GM19328 (cell line): ENCODE data around the gene MTARC1.

ENCODE experiments used
- ATAC-seq: cut with Tn5 transposase; IDR thresholded peaks from one replicate; pipeline ENCODE4 v1.9.1; 2021; ENCODE audit warnings: mild to moderate bottlenecking, moderate library complexity; ENCODE audit not compliant: unreplicated experiment

MTARC1 gene

DNA sequence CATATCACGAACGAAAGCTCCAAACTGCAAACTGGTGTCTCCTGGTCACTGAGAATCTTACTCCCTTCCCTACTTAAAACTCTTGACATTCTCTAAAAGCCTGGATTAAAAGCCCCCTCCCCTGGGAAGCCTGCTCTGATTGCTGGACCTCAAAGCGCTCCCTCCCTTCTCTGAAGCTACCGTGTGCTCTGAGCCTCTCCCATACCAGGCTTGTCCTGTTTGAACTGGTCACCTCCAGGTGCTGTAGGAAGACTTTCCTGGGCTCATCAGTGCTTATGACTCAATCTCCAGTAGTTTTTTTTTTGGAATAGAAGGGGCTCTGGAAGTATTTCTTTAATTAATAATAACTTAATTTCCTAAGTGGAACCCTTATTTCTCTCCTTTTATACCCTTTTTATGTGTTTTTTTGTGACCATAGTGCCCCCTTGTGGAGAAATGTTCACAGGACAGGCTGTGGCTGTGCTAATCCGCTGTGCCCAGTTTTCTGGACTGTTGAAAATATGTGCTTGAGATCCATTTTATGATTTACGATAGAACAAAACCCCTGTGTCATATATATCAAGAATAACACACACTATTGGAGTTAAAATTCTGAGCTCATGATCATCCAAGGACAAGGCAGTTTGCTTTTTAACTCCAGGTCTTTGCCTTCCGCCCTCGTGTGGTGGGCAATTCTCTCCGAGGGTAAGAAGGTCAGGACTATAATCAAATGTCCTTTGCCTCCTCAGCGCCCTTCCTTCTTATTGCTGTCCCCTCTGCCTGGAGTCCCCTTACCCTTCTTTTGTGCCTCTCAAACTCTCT lies 16.9 kb downstream of the MTARC1 start:
- ATAC-seq: peak; percentile 65

GRCh38 chr1:220804202-220804586 lies 17.5 kb downstream of the MTARC1 start:
- no peak for ATAC-seq

- ATAC-seq: no peak
Measured at GRCh38 chr1:220806408-220806807, 19.7 kb downstream of the MTARC1 start.

- ATAC-seq: no peak
Measured at GRCh38 chr1:220807726-220808125, 21.0 kb downstream of the MTARC1 start.

DNA sequence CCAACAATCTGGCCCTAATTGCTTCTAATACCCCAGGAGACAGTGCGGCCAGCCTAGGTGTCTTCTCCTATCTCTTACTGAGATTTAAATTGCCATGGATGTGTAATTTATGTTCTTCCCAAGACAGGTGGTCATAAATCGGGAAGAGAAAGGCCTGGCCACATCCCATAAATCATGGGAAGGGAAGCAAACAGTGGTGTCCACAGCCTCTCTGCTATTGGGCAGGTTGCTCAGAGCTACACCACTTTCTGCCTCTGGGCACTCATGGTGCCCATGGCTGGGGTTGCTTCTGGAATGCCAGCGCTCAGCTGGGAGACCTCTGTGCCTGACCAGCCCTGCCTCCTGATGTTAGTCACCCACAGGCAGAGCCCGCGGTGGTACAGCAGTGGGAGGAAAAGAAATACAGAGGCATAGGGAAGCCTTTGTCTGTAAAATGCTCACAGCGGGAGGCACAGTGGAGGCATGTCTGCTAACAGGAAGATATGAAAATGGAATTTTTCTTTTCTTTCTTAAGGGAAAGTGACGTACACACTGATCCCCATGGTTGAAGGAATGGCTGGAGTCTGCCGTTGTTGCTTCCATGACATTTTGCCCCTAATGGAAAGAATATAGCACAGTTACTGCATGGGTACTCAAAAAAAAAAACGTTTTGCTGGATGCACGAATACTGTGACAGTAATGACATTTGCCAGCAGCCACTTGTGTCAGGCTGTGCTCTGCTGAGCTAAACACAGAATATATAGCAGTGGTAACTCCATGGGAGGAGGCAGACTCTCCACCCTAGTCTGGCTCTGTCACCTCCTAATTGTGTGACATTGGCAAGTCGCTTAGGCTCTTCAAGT lies 21.9 kb downstream of the MTARC1 start:
- no peak for ATAC-seq

- no peak for ATAC-seq
Measured at GRCh38 chr1:220809187-220809550, 22.5 kb downstream of the MTARC1 start.

DNA sequence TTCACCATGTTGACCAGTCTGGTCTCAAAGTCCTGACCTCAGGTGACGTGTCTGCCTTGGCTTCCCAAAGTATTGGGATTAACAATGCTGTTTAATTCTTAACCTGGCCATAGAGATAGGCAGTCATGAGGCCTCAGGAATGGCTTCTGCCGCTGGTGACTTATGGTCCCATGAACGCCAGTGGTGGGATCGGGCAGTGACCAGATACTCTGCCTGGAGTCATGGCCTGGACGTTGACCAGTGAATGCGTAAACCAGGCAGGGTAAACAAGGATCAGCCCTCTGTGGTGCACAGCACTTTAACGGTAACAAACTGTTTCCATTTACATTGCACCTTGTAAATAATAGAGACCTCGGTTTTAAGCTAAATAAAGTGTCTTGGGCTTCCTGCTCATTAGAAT lies 23.0 kb downstream of the MTARC1 start:
- ATAC-seq: no peak

GRCh38 chr1:220810179-220810653 lies 23.5 kb downstream of the MTARC1 start:
- peak; percentile 90 for ATAC-seq

DNA sequence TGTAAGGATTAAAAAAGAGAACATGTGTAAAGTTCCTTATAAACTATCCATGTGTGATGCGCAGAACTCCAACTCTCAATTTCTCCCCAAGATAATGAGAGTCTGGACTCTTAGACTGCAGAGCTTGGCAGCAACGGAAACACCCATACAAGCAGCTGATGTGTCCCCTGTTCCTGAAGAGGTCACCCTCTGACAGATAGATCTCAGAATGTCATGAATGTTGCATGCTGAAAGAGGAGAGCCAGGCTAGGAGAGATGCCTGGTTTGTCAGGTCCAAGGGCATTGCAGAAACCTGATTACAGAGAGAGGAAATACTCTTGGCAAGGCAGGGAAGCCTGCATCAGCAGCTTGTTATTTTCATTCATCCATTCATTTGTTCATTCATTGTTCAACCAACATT lies 24.2 kb downstream of the MTARC1 start:
- ATAC-seq: no peak

- no peak for ATAC-seq
Measured at GRCh38 chr1:220811695-220812094, 25.0 kb downstream of the MTARC1 start.

DNA sequence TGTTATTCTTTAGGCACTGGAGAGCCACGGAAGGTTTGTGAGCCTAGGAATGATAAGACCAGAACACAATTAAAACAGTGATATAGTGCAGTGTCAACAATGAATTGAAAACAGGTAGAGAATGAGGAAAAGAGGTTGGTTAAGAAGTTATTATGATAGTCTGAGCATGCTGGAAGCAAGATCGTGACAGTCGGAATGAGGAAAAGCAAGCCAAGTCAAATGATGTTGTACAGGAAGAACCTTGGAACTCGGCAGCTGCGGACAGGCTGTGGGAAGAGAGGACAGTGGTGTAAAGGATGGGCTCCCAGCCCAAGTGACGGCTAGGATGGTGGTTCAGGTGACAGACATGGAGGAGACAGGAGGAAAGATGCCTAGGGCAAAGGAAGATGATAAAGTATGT lies 25.6 kb downstream of the MTARC1 start:
- no peak for ATAC-seq

DNA sequence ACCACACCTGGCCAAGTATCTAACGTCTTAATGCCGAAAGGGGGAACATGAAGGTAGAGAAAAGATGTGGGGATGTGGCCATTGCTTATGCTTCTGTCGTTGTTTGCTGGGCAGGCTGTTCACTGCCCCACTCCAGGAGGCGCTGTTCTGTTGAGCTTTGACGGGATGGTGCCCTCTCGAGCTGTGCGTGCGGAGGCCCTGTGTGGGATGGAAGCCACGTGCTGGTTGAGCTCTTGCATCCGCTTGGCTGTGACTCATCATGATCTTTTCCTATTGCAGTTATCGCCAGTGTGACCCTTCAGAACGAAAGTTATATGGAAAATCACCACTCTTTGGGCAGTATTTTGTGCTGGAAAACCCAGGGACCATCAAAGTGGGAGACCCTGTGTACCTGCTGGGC lies 26.3 kb downstream of the MTARC1 start:
- ATAC-seq: no peak

GRCh38 chr1:220815409-220815808 lies 28.7 kb downstream of the MTARC1 start:
- no peak for ATAC-seq

DNA sequence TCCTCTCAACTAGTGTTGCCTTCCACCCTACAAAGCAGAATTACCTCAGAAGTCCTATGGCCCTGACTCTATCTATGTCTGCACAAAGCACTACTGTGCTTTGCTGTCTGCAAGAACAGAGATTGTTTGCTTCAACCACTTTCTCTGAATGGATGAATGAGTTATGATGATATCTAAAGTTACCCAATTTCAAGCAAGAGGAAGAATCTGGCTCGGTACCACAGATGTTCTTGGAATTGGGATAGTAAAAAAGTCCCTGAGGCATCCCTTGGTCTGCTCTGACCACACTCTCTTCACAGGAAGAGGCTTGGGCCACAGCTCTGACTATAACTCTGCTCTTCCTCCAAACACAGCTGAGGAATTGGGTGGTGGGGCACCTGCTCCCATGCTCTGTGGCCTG lies 31.2 kb downstream of the MTARC1 start:
- ATAC-seq: no peak

GRCh38 chr1:220818421-220819173 lies 31.9 kb downstream of the MTARC1 start:
- no peak for ATAC-seq

DNA sequence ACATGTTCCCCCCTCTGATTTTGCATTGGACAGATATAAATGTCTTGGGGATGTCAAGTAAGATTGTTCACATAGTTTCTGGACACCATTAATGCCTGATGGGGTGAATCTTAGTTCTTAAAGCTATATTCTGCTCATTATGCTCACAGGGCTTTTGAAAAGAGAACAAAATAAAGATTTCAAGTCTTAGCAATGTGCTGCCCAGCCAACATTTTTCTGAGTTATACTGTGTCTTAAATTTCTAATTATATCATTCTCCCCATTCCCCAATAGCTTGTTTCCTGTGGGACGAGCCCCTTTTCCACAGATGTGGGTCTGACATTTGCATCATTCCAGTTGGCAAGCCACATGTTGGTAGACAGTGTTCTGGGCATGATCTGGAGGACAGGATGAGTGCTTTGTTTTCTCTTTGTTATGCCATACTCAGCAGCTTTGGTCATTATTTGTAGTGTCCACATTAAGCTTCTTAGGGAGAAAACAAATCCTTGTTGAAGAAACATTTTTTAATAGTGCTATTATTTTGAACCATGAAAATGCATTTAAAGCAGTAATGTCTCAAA lies 32.8 kb downstream of the MTARC1 start:
- no peak for ATAC-seq

DNA sequence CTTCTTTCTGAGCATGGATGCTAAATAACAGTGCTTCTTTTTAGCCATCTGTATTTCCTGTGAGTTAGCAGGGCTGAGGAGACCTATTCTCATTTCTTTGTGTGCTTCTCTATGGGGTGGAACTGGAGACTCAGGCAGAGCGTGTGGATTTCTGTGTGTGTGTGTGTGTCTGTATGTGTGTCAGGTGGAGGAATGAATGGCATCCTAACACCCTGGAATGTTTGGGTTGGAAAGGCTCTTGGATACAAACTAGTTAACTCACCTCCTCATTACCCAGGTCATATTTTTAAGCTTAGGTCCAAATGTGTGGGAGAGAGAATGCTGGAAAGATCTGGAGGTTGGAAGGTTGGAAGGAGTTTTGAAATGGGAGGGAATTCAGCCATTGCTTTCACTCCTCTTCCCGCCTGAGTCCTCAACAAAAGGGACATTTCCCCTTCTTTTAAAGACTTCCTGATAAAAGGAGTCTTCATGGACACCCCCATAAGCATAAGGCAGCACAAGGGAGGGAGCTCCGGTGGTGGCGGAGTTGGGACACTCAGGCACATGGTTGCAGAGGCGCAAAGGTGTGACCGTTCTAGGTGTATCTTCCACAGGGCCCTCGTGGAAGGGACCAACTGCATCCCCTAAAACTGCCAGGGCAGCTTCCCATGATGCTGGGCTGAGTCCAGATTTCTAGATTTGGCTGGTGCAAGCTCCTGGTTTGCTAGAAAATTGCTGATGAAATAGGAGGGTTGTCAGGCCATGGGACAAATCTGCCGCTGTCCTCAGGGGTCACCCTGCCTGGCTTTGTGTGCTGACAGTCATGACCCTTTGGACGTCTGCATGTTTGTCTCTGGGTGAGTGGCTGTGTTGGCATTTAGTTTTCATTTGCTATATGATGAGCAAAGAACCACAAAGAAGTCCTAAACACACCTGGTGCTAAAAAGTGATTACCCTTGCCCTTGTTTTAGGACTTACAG lies 37.6 kb downstream of the MTARC1 start:
- ATAC-seq: no peak

DNA sequence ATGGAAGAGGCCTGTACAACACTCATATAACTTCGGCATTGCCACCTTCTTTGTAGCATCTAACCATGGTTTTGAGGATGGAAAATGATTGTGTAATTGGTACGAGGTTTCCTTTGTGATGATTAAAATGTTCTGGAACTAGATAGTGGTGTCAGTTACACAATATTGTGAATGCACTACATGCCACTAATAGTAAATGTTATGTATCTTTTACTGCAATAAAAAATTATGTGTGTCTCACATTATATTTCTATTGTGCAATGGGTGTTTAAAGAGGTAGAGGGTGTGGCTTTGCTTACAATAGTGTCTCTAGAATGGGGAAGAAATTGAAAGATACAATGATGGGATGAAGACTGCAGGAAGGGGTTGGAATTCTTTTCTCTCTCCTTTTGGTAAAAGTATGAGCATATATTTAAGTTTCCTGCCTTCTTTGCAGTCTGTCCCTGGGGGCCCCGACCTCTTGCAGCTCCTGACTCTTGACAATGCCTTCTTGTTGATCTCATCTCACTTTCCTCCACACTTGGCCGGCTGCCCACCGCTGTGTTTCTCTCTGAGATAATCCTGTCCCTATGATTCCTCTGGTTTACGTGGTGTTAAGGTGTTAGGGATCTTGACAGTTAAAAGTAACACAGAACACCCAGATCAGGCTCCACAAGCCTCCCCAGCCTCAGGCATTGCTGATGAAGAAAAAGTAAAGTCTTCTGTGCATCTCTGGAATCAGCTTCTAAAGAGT lies 39.3 kb downstream of the MTARC1 start:
- ATAC-seq: no peak

- ATAC-seq: no peak
Measured at GRCh38 chr1:220826729-220827128, 40.0 kb downstream of the MTARC1 start.
